Mammary epithelial cell (primary cell): ENCODE data around the gene NUDT14.

ENCODE experiments used
- CTCF ChIP-seq, 2 donors: IDR thresholded peaks in 1 of 2; conservative IDR thresholded peaks in 1 of 2; 2 replicates each; pipeline ENCODE4 v1.5.1; 2011 to 2012; ENCODE audit warnings: inconsistent platforms in 2 of 2, low read length in 2 of 2, mild to moderate bottlenecking in 2 of 2, control low read depth in 1 of 2, low read depth in 1 of 2; ENCODE audit not compliant: insufficient read depth in 1 of 2; ENCODE audit errors: extremely low read depth in 1 of 2
- EZH2 ChIP-seq: IDR thresholded peaks from 2 replicates; pipeline ENCODE4 v1.6.1; 2012; ENCODE audit warnings: low read length, inconsistent platforms, borderline replicate concordance

GRCh38 chr14:105145381-105146180, 35.5 kb downstream of the NUDT14 start:
- TF ChIP-seq CTCF (conservative IDR thresholded peaks at IDR 0.05 in 1 of 2, IDR thresholded peaks at IDR 0.05 in 1 of 2; ENCODE audit: extremely low read depth in 1 of 2, insufficient read depth in 1 of 2, low read depth in 1 of 2, low read length in 2 of 2), result no peak
- no peak for TF ChIP-seq EZH2
